Rectal smooth muscle tissue (tissue), 1 donor: Measurements from ENCODE around the gene TFF2.

Experiments
- H3K27ac ChIP-seq: one replicate; pipeline ENCODE4 v1.7.0; 2013; ENCODE audit warnings: low read depth, low read length, inconsistent platforms
- H3K27me3 ChIP-seq: one replicate; pipeline ENCODE4 v1.7.0; 2013; ENCODE audit warnings: low read length; ENCODE audit not compliant: control insufficient read depth, insufficient read depth
- H3K36me3 ChIP-seq: one replicate; pipeline ENCODE4 v1.7.0; 2013; ENCODE audit warnings: low read length; ENCODE audit not compliant: control insufficient read depth, insufficient read depth
- H3K4me1 ChIP-seq: one replicate; pipeline ENCODE4 v1.7.0; 2013; ENCODE audit warnings: low read length; ENCODE audit not compliant: control insufficient read depth, insufficient read depth
- H3K4me3 ChIP-seq: one replicate; pipeline ENCODE4 v1.7.0; 2013; ENCODE audit warnings: low read length
- H3K9ac ChIP-seq: one replicate; pipeline ENCODE4 v1.7.0; 2013; ENCODE audit warnings: low read length

TFF2 gene

DNA sequence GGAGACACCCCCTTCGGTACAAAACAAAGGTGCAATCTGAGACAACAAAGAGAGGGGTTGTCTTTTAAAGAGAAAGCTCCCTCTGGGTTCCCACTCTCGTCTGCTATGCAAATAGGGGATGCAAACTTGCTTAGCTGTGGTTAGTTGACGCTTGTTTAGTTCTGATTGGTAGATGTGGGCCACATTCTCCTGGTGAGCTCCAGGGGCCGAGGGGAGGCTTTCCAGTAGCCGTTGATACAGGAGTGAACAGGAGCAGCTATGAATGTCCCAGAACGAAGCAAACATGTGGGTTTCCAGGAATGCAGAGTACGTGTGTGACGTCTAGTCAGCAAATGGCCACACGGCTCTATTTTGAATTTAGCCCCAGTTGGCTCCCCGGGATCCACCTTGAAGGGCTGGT, 14.7 kb downstream of the TFF2 start:
- Histone ChIP-seq H3K9ac (no peak overlapping the region), H3K4me3 (no peak overlapping the region), H3K27me3 (no peaks in the 10 kb centered on the region), H3K36me3 (no peaks in the 10 kb centered on the region), H3K4me1 (no peaks in the 10 kb centered on the region), H3K27ac (no peak overlapping the region)

DNA sequence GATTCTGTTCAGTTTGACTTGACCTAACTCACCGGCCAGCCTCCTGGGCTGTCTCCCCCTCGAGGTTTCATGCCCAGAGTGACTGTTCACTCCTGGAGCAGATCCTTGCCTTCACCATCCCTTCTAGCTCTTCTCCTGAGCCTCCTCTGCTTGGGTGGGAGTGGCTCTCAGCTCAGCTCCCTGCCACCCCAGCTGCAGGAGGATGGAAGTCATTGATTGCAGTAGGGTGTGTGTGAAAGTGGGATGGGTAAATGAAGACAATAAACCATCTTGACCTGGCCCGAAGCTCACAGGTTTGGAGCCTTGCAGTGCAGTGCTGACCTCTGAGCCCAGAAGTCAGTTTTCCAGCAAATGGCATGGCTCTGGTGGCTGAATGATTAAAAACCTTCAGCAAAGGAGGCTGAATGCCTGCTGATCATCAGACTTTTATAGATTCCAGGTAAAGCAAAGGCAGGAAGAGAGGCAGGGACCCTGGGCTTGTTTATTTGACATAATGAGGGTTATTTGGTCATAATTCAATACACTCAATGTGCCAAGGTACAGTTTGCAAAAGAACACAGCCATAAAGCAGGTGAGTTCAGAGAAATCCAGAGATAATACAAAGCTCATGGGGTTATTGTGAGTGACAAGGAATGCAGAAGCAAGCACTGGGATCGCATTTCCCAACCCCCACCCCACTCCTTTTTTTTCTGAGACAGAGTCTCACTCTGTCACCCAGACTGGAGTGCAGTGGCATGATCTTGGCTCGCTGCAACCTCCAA, 18.1 kb downstream of the TFF2 start:
- H3K27me3 ChIP-seq: no peaks in the 10 kb centered on the region
- H3K9ac ChIP-seq: no peak overlapping the region
- H3K4me1 ChIP-seq: no peaks in the 10 kb centered on the region
- H3K27ac ChIP-seq: no peak overlapping the region
- H3K36me3 ChIP-seq: no peaks in the 10 kb centered on the region
- H3K4me3 ChIP-seq: no peak overlapping the region

DNA sequence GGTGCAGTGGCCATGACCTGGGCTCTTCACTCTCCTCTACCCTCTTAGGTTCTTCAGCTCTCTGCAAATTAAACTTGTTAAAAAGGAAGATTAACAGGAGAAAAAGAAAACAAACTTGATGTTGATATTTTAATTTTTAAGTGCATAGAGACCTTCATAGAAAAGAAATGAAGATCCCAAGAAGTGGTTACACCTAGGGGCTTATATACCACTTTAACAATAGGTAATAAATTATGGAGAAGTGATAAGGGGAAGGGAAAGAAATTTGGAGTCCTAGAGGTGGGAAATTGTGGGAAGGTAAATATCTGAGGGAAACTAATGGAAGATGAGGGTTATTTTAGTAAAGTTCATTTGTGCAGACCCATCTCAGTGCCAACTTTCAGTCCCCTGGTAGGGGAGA, 19.1 kb downstream of the TFF2 start:
- Histone ChIP-seq H3K9ac (no peak overlapping the region), H3K36me3 (no peaks in the 10 kb centered on the region), H3K4me3 (no peak overlapping the region), H3K4me1 (no peaks in the 10 kb centered on the region), H3K27ac (no peak overlapping the region), H3K27me3 (no peaks in the 10 kb centered on the region)

DNA sequence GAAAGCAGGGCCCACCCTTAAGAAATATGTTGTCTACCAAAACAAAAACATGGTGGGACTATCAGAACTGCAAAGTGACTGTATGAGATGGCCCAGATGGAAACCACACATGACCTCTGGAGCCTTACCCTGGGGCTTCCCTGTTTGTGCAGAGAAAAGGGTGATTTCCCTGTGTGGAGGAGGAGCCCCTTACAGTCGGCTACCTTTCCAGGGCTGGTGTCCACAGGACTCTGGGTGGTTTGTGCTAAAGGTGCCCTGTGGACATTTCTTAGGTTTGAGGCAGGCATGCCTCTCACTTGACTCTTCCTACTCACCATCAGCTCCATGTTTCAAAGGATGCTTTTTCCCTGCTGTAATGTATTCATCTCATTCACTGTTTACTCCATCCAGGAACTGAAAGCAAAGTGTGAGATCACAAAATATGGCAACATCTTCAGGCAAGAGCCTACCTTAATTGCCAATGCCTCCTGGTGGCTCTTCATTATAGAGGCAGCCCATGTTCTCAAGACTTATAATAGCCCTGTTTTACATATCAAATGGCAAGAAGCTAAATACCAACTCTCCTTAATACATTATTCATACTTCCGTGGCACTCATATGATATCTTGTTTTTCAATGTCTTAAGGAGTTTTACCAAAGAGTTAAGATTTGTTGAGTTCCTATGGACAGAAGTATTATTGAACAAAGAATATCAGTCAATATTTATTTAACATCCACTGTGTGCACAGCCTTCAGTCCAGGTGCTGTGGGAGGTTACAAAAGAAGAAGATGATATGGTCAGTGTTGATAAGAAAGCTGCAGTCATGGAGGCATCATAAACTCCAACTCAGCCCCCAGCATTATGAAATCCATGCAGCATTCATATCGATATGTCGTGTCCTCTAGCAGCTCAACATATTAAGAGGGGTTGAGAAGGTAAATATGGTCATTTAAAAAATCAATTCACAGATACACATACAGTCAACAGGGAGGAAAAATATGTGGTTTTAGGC, 20.1 kb downstream of the TFF2 start:
- Histone ChIP-seq H3K4me1 (no peaks in the 10 kb centered on the region), H3K9ac (no peak overlapping the region), H3K36me3 (no peaks in the 10 kb centered on the region), H3K27me3 (no peaks in the 10 kb centered on the region), H3K4me3 (no peak overlapping the region), H3K27ac (no peak overlapping the region)

DNA sequence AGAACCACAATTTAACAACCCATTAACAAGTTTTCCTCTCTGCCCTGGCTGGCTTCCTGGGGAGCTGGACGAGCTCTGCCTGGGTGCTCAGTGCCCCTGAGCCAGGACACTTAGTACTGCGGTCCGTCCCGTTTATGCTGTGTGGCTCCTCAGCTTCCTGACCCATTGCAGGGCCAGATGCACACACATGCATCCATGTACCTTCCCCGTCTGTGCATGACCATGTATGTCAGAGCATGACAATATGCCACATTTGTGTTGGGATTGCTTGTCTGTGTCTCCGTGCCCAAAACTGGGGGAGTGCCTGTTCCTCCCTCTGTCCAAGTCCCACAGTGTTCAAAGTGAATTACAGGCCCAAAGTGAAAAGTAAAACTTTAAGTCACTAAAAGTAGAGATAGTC, 25.9 kb downstream of the TFF2 start:
- Histone ChIP-seq H3K36me3 (no peaks in the 10 kb centered on the region), H3K4me3 (no peak overlapping the region), H3K9ac (no peak overlapping the region), H3K4me1 (no peaks in the 10 kb centered on the region), H3K27ac (no peak overlapping the region), H3K27me3 (no peaks in the 10 kb centered on the region)

DNA sequence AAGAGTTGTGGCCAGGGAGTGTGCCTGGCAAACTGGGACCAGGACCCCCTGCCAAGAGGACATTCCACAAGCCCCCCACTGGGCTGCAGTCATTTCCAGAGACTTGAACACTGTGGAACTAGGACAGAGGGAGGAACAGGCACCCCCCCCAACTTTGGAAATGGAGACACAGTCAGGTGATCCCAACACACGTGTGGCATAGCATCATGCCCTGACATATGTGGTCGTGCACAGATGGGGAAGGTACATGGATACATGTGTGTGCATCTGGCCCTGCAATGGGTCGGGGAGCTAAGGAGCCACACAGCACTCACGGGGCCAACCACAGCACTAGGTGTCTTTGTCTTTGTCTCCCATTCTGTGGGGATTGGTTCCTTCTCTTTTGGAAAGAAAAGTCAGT, 28.9 kb downstream of the TFF2 start:
- no peak overlapping the region for H3K9ac ChIP-seq
- no peaks in the 10 kb centered on the region for H3K4me1 ChIP-seq
- H3K27me3 ChIP-seq: no peaks in the 10 kb centered on the region
- no peaks in the 10 kb centered on the region for H3K36me3 ChIP-seq
- H3K27ac ChIP-seq: no peak overlapping the region
- H3K4me3 ChIP-seq: no peak overlapping the region

DNA sequence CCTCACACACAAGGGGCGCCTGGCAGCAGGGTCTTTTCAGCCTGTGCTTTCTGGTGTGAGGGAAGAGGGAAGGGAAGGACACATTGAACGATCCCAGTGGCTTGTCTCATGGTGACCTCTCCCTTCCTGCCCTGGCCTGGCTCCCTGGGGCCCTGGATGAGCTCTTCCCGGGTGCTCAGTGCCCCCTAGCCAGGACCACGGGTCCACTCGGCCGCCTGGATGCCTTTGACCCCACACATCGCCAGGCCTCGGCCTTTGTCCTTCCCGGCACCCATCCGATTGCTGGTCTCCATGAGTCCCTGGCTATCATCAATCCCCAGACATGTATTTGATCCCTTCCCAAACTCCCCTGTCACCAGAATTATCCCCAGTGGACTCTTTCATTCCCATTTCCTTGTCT, 29.6 kb downstream of the TFF2 start:
- Histone ChIP-seq H3K27me3 (no peaks in the 10 kb centered on the region), H3K36me3 (no peaks in the 10 kb centered on the region), H3K4me1 (no peaks in the 10 kb centered on the region), H3K4me3 (no peak overlapping the region), H3K9ac (no peak overlapping the region), H3K27ac (no peak overlapping the region)

DNA sequence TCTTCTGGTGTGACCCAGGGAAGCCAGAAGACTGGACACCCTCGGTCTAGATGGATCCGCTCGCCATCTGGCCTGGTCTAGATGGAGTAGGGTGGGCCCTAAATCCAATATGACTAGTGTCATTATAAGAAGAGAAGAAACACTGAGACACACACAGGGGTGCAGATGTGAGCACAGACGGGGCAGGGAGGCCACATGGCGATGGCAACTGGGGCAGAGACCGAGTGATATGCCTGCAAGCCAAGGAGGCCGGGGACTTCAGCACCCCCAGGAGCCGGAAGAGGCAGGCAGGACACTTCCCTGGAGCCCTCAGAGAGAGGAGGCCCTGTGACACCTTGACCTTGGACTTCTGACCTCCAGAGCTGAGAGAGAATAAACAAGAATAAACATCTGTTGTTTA, 30.0 kb downstream of the TFF2 start:
- H3K27me3 ChIP-seq: no peaks in the 10 kb centered on the region
- H3K4me1 ChIP-seq: no peaks in the 10 kb centered on the region
- no peak overlapping the region for H3K4me3 ChIP-seq
- no peak overlapping the region for H3K9ac ChIP-seq
- H3K27ac ChIP-seq: no peak overlapping the region
- no peaks in the 10 kb centered on the region for H3K36me3 ChIP-seq

DNA sequence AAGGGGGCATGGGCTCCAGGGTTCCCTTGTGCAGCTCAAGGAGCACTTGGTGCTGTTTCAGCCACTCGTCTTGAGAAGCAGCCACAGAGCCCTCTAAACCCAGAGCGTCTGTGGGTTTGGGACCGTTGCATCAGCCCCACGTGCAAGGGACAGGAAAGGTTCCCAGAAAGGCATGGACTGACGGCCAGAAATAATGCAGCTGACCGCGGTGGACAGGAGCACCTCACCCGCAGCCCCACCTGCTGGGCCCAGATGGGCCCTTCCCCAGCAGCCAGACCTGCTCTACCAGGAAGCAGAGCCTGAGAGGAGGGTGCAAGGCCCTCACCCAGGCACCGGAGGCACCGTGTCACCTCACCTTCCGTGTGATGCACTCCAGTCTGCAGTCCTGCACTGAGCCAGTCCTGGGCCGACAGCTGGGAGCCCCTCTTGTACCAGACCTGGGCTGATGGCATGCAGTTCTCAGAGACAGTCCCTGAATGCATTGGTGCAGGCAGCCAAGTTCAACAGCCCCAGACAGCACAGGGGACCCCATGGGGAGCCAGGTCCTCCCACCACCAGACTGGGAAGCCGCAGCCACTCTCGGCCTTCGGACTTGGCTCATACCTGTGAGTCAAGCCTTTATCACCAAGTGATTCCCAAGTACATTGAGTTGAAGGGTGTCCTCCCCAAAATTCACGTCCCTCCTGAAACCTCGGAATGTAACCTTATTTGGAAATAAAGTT, 30.8 kb downstream of the TFF2 start:
- Histone ChIP-seq H3K4me3 (no peak overlapping the region), H3K4me1 (no peaks in the 10 kb centered on the region), H3K9ac (no peak overlapping the region), H3K27me3 (no peaks in the 10 kb centered on the region), H3K27ac (no peak overlapping the region), H3K36me3 (no peaks in the 10 kb centered on the region)

DNA sequence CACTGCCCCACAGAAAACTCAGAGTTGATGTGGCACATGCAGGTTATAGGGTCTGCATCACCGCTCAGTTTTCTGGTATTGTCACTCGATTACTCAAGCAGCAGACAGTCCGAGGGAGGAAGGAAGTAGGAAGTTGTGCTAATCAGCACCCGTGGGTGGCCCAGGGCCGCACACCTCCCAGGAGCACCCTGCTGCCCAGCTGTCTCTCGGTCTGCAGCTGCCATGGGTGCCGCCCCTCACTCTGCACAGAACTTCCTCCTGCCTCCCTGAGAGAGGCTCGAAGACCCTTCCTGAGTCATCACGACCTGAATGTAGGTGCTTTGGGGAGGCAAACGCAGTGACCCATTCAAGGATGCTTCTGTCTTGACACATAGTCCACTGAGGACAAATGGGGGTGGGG, 31.4 kb downstream of the TFF2 start:
- no peak overlapping the region for H3K4me3 ChIP-seq
- no peaks in the 10 kb centered on the region for H3K36me3 ChIP-seq
- no peaks in the 10 kb centered on the region for H3K4me1 ChIP-seq
- H3K27ac ChIP-seq: no peak overlapping the region
- H3K27me3 ChIP-seq: no peaks in the 10 kb centered on the region
- H3K9ac ChIP-seq: no peak overlapping the region

DNA sequence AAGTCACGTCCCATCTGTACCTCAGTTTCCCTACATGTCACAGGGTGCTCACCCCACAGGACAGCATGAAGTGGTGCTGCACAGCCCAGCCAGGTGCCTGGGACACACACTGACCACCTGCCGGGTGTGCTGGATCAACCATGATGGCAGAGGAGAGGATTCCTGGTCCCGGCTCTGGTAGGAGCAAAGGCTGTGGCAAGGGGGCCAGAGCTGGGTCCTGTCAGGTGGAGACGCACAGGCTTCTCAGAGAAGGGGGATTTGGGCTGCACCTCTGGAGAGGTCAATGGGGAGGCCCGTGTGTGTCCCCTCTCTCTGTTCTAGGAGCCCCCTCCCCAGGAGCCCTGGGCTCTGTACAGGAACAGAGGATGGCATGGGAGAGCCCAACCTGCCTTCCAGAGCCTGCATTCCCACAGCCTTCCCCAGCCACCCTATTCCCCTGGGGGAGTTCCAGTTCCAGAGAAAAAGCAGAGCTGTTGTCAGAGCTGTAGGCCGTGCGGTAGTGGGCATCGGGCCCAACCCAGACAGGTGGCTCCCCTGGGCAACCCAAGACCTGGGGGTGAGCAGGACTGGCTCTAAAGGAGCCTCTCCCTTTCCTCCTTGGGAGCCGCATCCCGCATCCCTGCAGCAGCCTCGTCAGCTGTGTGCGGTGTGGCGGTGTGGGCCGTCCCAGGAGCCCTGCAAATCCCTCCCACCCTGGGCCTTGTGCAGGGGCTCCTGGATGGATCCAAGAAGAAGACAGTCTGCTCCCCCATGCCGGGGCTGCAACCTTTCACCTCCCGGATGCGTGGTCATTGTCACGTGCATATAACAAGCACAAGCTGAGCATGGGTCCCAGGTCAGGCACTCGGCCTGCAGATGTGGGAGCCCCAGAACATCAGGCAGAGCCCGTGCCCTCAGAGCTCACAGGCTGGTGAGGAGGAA, 32.7 kb downstream of the TFF2 start:
- Histone ChIP-seq H3K9ac (no peak overlapping the region), H3K27me3 (no peaks in the 10 kb centered on the region), H3K4me1 (no peaks in the 10 kb centered on the region), H3K27ac (no peak overlapping the region), H3K4me3 (no peak overlapping the region), H3K36me3 (no peaks in the 10 kb centered on the region)
